Measurements from ENCODE around the gene HOPX.
"Not testable (repeated sequence)": the region's sequence is repeated elsewhere in the genome, so short reads cannot be mapped to it uniquely, and the experiment has no call there.

The HOPX gene

DNA sequence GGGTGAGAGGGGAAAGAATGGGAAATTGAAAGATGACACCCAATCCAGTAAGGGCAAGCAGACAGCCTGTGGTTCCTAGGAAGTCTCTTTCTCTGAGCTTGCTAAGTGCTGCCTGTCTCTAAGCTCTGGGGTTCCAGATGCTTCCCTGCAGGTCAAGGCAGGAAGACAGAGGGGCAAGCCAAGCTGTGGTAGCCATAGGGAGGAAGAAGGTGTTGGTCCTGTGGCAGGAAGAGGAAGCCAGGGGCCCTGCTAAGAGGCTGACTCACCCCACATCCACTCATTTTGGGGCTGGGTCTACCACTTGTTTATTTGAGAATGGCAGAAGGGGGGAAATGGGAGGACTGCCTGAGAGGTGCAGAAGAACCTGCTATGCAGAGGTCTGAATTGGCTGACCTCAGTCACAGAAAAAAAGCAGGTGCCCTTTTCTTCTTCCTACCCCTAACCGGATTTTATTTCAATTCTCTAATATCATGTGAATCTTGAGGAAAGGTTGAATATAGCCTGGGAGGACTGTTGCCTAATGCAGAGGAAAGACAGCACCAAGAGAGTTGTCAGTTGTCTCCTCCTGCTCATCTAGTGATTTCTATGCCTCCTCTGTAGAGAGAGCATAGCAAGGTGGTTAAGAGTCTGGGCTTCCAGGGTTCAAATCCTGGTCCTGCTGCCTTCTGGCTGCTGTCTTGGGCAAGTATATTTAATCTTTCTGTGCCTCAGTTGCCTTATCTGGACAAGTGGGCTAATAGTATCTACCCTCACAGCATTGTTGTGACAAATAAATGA is 27.4 kb downstream of the HOPX start:
- DNase-seq, result peak; percentile 91

DNA sequence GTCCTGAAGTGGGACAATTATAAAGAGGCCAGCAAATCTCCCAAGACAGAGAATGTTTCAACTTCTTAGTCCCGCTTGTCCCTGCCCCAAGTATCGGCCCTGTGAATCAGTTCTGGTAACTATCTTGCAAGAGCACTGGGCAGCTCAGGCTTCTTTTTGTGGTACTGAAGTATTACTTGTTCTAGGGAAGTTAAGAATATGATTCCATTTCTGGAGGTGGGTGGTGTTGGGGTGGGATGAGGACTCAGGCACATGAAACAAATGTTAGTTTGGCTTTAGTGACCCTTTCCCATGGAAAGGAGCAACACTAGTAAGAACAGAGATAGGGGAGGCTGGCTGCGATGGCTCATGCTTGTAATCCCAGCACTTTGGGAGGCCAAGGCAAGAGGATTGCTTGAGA is 28.9 kb downstream of the HOPX start:
- no peak for DNase-seq

DNA sequence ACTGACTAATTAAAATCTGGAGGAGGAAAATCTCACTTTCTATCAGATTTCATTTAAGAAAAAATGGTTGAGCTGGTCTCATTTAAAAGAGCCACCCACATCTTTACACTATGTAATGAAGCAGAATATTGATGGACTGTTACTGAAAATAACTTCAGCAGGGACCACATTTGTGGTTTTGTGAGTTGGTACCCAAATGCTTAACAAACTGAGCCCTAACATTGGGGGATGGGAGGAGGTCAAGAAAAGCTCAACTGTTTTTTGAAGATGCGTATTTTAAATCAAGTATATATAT is 30.1 kb downstream of the HOPX start:
- peak; percentile 75 for DNase-seq

DNA sequence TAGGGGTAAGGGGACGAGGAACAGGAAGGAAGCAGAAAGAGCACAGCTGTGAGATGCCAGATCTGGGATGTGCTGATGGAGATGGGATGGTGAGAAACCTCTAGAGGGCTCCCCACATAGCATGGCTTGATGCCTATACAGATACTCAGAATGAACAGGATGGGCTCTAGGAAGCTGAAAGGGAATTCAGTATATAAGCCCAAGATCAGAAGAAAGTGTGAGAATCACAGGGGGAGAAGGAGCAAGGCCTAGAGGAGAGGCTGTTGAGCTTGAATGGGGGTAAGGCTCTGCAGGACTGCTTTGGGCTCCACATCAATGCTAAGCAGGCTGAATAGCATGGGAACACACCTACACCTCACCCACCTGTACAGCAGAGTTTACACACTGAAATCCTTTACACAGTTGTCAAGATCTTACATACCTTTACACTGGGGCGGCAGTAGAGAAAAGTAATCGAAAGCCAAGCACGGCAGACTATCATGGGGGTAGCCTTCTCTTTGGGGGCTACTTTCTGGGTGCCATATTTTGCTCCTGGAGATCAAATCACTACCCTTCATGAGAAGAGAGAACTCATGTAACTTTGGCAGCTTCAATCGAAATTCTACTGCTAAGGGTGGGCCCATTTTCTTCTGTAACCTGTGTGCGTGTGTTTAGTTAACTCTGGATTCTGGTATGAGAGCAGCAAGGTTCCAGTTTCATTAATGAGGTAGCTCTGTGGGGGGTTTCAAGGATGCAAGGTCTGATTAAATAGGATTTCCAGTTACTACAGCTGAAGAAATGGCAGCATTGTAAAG is 30.6 kb downstream of the HOPX start:
- no peak for DNase-seq

DNA sequence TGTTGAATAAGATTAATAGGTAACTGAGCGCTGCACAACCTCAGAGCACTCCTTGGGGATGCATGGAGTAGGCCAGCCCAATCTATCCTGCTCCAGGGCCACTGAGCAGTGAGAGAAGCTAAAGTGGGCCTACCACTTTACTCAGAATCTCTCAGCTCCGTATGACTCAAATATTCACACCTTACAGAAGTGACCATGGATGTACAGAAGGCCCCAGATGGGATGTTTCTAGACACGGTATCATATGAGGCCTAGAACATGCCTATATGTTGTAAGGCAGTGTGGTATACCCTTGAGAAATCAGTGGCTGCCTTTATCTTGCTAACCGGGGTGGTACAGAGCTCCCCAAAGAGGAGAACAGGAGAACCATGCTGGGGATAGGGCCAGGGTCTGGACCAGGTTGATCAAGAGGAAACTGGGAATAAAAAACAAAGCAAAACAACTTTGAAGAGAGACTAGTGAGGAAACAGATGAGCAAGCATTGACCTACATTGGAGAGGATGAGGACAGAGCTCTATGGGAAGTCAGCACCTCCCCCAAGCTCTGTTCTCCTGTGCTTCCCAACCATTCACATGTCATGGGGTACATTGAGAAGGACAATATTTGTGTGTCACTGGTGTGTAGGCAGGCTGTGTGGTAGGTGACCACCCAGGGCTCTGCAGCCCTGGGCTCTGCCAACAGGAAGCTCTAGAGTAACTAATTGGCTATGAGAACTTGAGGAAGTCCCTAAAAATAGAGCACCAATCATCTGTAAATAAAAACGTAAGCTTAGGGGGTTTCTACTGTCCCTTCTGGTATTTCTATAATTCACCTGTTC is 31.4 kb downstream of the HOPX start:
- DNase-seq, result no peak

DNA sequence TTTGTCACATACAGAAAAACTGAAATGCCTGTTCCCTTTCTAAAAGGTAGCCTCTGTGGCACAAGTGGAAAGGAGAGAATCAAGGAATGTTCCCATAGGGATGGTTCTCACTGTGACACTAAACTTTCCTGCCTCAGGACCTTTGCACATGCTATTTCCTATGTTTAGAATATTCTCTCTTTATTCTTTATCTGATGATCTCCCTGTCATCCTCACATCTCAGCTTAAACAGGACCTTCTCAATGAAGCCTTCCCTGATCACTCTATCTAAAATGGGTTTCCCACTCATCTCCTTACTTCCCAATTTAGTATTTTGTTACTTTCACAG is 32.3 kb downstream of the HOPX start:
- DNase-seq, result no peak

DNA sequence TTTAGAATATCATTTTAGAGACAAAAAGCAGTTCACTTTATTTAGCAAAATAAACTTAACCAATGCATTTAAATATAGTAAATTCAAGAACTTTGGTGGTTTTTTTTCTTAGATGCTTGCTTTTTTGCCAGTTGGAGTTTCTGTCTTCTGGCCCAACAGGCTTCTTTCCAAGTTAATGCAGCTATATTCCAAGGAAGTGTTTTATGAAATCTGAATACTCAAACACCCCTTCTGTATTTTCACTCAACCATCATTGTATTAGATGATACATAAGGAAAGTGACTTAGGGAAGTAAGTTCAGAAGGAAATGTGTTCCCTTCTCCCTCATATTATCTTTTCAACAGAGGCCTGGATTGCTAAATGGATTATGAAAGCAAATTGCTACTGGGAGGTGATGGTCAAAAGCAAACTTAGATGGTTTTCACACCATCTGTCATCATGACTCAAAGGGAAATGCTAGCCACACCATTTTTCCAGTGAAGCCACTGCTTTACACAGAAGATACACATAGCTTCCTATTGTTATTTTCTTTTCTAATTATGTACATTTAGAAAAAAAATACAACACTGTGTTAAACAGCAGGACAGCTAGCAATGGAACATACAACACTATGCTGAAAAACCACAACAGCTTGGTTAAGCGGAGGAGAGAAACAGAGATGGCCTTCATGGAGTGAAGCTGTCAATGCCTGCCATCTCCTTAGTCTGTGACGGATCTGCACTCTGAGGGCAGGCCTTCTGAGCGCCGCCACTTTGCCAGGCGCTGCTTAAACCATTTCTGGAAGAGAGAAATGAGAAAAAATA is 32.9 kb downstream of the HOPX start:
- DNase-seq, result peak; percentile 81

DNA sequence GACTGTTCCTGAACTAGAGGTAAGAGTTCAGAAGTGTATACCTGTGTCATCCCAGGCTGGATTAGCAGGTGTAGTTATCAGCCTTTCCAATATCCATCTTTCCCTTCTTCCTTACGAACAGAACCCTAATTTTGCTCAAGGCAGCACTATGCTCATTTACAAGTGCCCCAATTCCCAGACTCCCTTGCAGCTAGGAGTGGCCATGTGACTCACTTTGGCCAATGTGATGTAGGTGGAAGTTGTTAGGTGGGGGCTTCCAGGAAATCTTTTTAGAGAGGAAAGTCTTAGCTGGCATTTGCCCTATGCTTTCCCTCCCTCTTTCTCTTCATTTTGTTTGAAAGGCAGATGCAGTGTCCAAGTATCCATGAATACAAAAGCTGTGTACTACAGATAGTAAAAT is 34.8 kb downstream of the HOPX start:
- no peak for DNase-seq

DNA sequence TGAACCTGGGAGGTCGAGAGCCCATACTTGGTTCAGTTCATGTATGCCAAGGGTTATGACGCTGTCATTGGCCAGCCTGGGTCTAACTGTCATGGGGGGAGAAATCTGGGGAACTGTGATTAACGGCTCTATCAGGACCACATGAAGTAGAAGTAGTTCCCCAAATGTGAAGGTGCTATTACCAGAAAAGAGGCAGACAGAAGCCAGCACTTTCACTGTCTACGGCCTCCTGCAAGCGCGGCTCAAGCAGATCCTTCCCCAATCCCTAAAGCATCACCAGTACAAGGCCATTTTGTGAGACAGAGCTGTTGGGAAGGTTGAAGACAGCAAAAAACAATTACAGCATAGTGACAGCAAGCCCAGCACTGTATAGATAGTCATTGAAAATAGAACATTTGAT is 37.5 kb downstream of the HOPX start:
- DNase-seq, result no peak

DNA sequence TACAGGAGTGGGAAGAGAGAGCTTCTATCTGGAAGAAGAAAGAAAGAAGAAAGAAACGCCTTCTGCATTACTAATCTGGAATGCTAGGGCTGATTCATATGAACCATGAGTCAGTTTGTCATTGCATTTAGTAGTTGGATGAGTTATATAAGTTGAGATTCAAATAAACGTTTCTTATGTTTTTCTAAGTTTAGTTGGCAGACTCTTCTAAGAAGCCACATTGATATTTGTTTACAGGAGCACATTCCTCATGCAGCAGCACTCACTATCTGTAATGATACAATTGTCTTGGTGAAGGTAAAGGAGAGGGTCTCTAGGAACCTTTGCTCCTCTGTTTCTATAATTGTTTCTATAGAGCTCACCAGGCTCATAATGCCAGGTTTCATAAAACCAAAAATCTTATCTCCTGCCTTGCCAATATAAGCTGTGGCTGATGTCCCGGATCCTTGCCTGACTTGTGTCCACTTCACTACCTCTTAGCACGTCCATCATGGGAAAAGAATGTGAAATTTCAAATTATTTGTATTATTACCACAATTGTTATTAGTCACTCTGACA is 39.5 kb downstream of the HOPX start:
- DNase-seq, result peak; percentile 72

DNA sequence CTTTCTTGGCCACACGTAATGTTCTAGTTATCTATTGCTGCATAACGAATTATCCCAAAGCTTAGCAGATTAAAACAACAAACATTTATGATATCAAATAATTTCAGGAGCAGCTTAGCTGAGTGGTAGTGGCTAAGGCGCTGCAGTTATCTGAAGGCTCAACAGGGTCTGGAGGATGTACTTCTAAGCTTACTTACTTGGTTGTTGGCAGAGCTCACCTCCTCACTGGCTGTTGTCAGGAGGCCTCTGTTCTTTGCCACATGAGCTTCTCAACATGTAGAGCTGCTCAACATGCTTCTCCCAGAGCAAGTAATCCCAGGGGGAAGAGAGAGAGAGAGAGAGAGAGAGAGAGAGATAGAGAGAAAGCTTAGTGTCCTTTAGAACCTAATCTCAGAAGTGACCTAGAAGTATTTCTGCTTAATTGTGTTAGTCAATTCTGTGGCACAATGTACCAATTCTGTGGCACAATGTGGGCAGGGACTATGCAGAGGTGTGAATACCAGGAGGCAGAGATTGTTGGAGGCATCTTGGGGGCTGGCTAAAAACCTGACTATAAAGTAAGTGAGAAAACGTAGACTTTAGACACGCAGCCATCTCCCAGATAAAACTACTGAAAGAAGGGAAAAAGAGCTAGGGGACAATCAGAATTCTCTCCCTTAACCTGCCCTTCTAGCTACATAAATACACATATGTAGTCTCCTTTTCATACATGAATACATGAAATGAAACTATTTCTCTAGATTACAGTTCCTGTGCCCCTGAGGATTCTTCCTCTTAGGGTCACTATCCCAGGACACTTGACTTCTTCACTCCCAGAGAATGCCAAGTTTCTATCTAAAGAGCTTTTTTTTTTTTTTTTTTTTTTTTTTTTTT is 40.2 kb downstream of the HOPX start:
- peak; percentile 63 for DNase-seq

DNA sequence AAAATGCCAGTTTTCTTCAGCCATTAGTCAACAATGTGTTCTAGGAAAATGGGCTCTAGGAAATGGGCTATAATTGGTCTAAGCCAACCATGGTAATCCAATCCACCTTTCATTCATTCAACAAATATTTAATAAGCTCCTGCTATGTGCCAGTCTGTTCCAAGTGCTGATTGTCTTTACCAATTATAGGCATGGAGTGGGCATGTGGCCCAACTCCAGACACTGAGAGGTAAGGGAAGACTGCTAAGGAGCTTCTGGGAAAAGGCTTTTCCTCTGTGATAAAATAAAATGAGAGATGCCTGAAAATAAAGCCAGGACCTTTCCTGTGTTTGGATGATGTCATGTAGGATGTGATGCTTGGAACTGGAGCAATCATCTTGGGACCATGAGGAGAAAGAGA is 43.3 kb downstream of the HOPX start:
- DNase-seq, result no peak

DNA sequence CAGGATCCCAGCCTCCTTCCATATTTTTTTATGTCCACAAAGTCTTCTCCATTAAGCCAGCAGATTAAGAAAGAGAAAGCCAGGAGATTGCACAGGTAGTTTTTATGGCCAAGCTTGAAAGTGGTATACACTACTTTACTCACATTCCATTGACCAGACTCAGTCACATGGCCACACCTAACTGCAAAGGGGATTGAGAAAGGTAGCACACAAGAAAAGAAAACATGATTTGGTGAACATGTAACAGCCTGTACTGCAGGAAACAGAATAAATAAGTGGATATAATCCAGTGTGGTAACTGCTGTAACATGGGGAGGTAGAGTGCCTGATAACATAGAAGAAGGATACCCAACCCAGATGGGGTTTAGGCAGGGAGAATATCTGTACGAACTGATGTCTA is 43.9 kb downstream of the HOPX start:
- DNase-seq, result no peak

DNA sequence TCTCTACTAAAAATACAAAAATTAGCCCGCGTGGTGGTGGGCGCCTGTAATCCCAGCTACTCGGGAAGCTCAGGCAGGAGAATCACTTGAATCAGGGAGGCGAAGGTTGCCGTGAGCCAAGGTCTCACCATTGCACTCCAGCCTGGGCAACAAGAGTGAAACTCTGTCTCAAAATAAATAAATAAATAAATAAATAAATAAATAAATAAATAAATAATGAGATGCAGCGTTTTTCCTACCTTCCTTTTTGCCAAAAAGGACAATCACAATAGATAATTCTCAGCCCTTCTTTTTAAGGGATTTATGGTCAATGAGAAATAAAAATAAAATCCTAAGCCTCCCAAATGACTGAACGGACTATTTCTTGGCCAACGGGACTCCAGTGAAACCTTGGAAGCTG is 46.1 kb downstream of the HOPX start:
- not testable (repeated sequence) for DNase-seq

DNA sequence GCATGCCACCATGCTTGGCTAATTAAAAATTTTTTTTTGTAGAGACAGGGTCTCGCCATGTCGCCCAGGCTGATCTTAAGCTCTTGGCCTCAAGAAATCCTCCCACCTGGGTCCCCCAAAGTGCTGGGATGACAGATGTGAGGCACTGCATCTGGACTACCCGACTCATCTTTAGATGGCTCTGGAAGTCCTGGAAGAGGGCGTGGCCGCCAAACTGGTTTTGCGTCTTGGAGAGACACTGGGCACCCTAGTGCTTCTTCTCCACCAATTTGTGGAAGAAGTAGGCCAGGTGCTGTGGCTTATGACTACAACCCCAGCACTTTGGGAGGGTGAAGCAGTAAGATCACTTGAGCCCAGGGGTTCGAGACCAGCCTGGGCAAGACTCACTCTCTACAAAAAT is 47.6 kb downstream of the HOPX start:
- DNase-seq, result no peak

DNA sequence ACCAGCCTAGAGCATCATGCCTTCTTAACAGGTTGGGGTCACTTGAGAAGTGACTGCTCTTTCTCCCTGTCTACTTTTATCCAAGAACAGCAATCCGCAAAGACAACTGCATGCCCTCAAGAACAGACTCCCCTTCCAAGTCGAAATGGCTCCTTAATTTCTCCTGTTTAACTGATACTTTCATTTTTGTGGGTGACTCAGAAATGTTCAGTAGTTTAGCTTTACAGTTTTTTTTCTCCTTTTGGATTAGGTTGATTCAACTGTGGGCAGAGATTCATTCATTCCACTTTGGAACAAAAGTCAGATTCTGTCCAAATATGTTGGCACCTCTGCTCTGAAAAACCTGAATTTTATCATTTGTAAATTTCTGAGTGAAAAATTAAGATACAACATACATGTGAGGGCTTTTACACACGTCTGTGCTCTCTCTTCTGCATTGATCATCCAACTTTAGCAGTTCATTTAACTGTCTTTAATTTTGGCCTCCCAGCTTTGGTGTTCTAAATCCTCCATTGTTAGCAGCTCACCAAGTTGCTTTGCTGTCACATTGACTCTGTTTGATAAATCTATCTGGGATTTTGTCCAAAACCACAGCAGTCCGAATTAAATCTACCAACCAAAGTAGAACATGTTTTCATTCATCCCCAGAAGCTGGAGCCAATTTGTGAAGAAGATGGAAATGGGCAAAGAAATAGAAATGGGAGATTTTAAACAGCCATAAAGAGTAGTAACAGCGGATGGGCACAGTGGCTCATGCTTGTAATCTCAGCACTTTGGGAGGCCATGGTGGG is 50.0 kb downstream of the HOPX start:
- no peak for DNase-seq

DNA sequence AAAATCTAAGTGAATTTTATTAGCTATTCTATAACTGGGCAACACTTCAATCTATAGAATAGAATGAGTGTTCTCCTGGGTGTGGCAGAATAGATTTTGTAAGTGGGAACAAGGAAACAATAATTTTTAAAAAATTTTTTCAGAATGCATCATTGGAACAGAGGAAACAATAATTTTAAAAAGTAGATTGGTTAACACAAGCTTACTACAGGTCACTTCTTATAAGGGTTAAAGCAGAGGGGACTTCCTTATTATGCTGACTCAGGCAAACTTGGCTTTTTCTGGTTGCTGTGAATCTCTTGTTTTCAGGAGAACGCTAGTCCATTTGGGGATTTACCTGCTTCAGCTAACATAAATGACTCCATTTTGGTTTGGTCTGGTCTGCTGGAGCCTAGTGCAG is 52.5 kb downstream of the HOPX start:
- DNase-seq, result no peak

DNA sequence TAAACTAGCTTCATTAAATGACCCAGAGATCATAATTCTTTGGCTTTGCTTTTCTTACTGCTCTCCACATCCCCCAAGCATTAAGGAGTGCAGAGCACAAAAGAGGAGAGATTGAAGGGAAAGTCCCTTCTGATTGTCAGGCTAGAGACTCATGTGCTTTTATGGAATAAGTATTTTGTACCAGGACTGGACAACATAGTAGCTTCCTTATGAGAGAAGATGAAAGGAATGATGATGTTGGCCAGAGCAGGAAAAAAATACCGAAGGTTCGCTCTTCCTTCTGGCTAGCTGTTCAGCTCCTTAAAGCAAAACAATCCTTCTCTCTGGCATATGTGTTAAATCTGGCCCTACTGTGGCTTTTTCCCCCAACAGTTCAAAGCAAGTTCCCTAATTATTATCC is 53.1 kb downstream of the HOPX start:
- DNase-seq, result no peak

DNA sequence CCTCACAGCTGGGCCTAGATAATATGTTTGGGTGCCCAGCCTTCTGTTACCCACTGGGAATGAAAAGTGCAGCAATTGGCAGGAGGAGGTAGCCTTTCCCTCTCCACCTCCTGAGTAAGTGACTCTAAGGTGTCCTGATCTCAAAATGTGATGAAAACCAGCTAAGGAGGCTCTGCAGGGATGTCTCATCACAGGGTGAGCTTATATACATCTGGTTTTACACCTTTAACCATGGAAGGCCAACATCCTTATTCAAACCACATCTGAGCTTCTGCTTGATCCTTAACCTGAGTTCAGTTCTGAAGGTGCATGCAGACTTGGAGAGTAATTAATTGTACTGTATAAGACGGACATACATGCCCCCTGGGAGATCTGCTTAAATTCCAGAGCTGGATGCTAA is 53.7 kb downstream of the HOPX start:
- no peak for DNase-seq

DNA sequence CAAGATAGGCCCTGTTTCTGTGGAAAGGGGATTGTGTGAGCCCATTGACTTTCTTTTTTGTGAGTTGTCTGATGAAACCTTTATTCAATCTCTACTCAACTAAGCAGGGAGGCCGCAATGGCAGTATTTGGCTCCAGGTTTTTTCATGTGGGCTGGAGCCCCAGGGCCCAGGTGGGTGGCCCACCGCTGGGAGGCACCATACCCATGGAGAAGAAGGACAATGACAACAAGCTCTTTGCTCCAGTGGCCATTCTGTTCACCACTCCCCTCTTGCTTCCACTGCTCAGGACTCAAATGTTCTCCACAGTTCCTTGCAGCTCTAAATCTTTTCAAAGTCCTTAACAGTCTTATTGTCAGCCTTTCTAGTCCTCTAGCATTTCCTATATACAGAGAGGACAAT is 54.1 kb downstream of the HOPX start:
- DNase-seq, result no peak

DNA sequence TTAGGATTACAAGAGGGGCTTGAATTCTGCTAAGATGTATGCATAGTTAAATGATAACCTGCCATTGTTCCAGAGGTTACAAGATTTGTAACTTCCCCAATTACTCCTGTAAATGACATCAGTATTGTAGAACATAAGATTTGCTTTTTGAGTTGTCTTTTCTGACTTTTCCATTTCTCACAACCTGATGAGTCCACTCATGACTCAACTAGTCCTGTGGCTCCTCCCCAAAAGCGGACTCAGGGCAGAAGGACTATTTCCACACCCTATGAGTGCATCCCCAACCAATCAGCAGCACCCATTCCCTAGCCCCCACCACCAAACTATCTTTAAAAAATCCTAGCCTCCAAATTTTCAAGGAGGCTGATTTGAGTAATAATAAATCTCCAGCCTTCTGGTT is 54.7 kb downstream of the HOPX start:
- no peak for DNase-seq

Measured in activated CD4-positive, alpha-beta T cell treated with anti-CD3 and anti-CD28 coated beads, Interleukin-2, amount 50 U/mL, for 16 hours (primary cell).